Measurements from ENCODE around the gene FPR3.

- TF ChIP-seq CTCF (IDR thresholded peaks at IDR 0.05; ENCODE audit: extremely low read depth in 1 of 2, insufficient read depth in 1 of 2, low read depth in 1 of 2, low read length in 2 of 2): no peak
- TF ChIP-seq POLR2A (IDR thresholded peaks at IDR 0.05; ENCODE audit: low read depth, low read length): no peak
- TF ChIP-seq EZH2 (IDR thresholded peaks at IDR 0.05; ENCODE audit: borderline replicate concordance, low read depth, low read length, severe bottlenecking): no peak
- TF ChIP-seq POLR2AphosphoS5 (IDR thresholded peaks at IDR 0.05; ENCODE audit: insufficient read depth, low read depth, low read length): no peak
- no peak for TF ChIP-seq MYC (IDR thresholded peaks at IDR 0.05; ENCODE audit: low read depth, low read length)
- no peak for TF ChIP-seq FOS (IDR thresholded peaks at IDR 0.05; ENCODE audit: borderline replicate concordance, insufficient read depth, low read length)
- TF ChIP-seq, protein P1, sequence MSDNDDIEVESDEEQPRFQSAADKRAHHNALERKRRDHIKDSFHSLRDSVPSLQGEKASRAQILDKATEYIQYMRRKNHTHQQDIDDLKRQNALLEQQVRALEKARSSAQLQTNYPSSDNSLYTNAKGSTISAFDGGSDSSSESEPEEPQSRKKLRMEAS (IDR thresholded peaks at IDR 0.05; ENCODE audit: insufficient read depth, insufficient read length): no peak
These were observed 33.3 kb upstream of the FPR3 start for GRCh38 chr19:51761696-51762095.

All from endothelial cell of umbilical vein (primary cell).